Upper lobe of left lung (tissue), 6 donors: Measurements from ENCODE around the gene TOP1. TPM values are rescaled to one million over a fixed set of nuclear protein-coding genes. Genes with fewer than 3 reads are reported as not detected.

Experiments
- ATAC-seq, 2 donors: fragments of 200-7000 bp; cut with Tn5 transposase; one replicate each; pipeline ENCODE4 v1.9.1; 2022; ENCODE audit warnings: mild to moderate bottlenecking in 2 of 2, moderate library complexity in 2 of 2; ENCODE audit not compliant: low FRiP score in 2 of 2
- DNase-seq, 2 donors: peaks; one replicate each; pipeline ENCODE4 v3.0.0-alpha.2; 2019 to 2020
- H3K27ac ChIP-seq, 4 donors: fragments of 200-600 bp; sonication (generic); one replicate each; pipeline ENCODE4 v1.5.1; 2016 to 2019
- H3K27me3 ChIP-seq, 4 donors: fragments of 200-600 bp; sonication (generic); one replicate each; pipeline ENCODE4 v1.5.1; 2017 to 2019
- H3K36me3 ChIP-seq, 4 donors: fragments of 200-600 bp; sonication (generic); one replicate each; pipeline ENCODE4 v1.5.1; 2016 to 2019
- H3K4me1 ChIP-seq, 4 donors: fragments of 200-600 bp; sonication (generic); one replicate each; pipeline ENCODE4 v1.5.1; 2018 to 2019
- H3K4me3 ChIP-seq, 4 donors: fragments of 200-600 bp; sonication (generic); one replicate each; pipeline ENCODE4 v1.5.1; 2017 to 2019; ENCODE audit warnings: mild to moderate bottlenecking in 2 of 4, moderate library complexity in 1 of 4
- H3K9me3 ChIP-seq, 4 donors: fragments of 200-600 bp; sonication (generic); one replicate each; pipeline ENCODE4 v1.5.1; 2018 to 2019
- EP300 ChIP-seq, 4 donors: sonication (generic); formaldehyde crosslinking; IDR thresholded peaks; one replicate each; pipeline ENCODE4 v1.5.1; 2017; ENCODE audit warnings: antibody characterized with exemption in 4 of 4, control low read depth in 2 of 4
- POLR2A ChIP-seq, 4 donors: fragments of 450-650 bp; IDR thresholded peaks; one replicate each; pipeline ENCODE4 v1.5.1; 2016 to 2017; ENCODE audit warnings: antibody characterized with exemption in 4 of 4, mild to moderate bottlenecking in 2 of 4
- POLR2AphosphoS5 ChIP-seq, 2 donors: sonication (generic); formaldehyde crosslinking; IDR thresholded peaks; one replicate each; pipeline ENCODE4 v1.5.1; 2017; ENCODE audit warnings: antibody characterized with exemption in 2 of 2
- WGBS, 2 donors: methylation state at CpG; one replicate each; pipeline ENCODE4 v1.1.5; 2017 to 2018; 5-methylcytosine and 5-hydroxymethylcytosine counted together
- total RNA-seq, 6 donors: library from RNA; depleted of rRNA in 4 of 6; stranded (reverse); fragments of >200 nt in 4 of 6; gene quantifications; one replicate each; pipeline versions ENCODE4 v1.1.0 to v1.2.1, GENCODE V29; 2016 to 2021
- TF ChIP-seq, protein P1 (sequence below), 6 experiments: fragments of 450-650 bp in 4 of 6; fragments of 200-600 bp in 2 of 6; sonication (generic) in 2 of 6; IDR thresholded peaks; one replicate each; pipeline ENCODE4 v1.5.1; 2016 to 2019; ENCODE audit warnings: antibody characterized with exemption in 6 of 6
- donor health status: DM: no; HTN: no; CAD: no; lungs with moderate emphysema.
- donor health status: DM: no; HTN: yes; CAD: no; lungs with severe emphysema.

TOP1 gene
- total RNA-seq, 6 donors from 2014 or later: 39.8 to 94.2 (median 49.0) TPM

- peak in 1 of 2 donors; percentile 29 for TF ChIP-seq POLR2AphosphoS5 (IDR thresholded peaks at IDR 0.05)
- TF ChIP-seq, protein P1, sequence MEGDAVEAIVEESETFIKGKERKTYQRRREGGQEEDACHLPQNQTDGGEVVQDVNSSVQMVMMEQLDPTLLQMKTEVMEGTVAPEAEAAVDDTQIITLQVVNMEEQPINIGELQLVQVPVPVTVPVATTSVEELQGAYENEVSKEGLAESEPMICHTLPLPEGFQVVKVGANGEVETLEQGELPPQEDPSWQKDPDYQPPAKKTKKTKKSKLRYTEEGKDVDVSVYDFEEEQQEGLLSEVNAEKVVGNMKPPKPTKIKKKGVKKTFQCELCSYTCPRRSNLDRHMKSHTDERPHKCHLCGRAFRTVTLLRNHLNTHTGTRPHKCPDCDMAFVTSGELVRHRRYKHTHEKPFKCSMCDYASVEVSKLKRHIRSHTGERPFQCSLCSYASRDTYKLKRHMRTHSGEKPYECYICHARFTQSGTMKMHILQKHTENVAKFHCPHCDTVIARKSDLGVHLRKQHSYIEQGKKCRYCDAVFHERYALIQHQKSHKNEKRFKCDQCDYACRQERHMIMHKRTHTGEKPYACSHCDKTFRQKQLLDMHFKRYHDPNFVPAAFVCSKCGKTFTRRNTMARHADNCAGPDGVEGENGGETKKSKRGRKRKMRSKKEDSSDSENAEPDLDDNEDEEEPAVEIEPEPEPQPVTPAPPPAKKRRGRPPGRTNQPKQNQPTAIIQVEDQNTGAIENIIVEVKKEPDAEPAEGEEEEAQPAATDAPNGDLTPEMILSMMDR (IDR thresholded peaks at IDR 0.05): no peak
- Histone ChIP-seq H3K4me3 (no peak overlapping the region), H3K9me3 (no peaks in the 10 kb centered on the region), H3K27ac (peak overlapping the region; percentile 32 to 98 (median 64)), H3K36me3 (peaks cover 0 to 2% (median 0%) of the 10 kb centered on the region in 4 donors), H3K4me1 (peaks cover 84 to 95% (median 87%) of the 10 kb centered on the region in 4 donors), H3K27me3 (no peaks in the 10 kb centered on the region)
- 50 to 53% methylated on average over 8 of the region's 8 CpGs for WGBS, 2 donors
- DNase-seq (no peak), ATAC-seq (no peak)
Observed at GRCh38 chr20:41154436-41155176, 126.0 kb downstream of the TOP1 start.

DNA sequence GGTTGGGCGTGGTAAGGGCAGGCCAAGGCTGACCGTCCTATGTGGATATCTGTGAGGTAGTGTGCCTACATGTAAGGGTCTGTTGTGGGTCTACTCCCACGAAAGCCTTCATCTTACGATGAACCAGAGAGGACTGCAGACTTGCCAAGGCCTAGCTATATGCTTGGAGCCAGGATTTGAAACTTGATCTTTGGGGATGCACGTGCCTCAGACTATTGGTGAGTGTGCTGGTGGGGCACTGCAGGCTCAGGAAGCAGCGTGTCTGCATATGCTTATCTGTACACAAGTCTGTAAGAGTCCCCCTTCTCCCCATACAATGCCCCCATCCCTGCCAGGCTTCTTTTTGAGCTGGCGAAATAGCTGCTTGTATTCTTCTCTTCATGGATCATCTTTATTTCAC, 126.6 kb downstream of the TOP1 start:
- TF ChIP-seq POLR2A (IDR thresholded peaks at IDR 0.05) (no peak), EP300 (IDR thresholded peaks at IDR 0.05) (no peak), POLR2AphosphoS5 (IDR thresholded peaks at IDR 0.05) (no peak)
- TF ChIP-seq, protein P1 (IDR thresholded peaks at IDR 0.05): no peak
- no peaks in the 10 kb centered on the region for H3K27me3 ChIP-seq
- H3K4me3 ChIP-seq: no peak overlapping the region
- no peak for DNase-seq
- H3K4me1 ChIP-seq: peaks cover 78 to 90% (median 83%) of the 10 kb centered on the region in 4 donors
- H3K27ac ChIP-seq: peak overlapping the region; percentile 32 to 98 (median 64)
- 73 to 91% methylated on average over 7 of the region's 7 CpGs for WGBS, 2 donors
- peaks cover 0 to 9% (median 5%) of the 10 kb centered on the region in 4 donors for H3K36me3 ChIP-seq
- no peaks in the 10 kb centered on the region for H3K9me3 ChIP-seq
- ATAC-seq: no peak

- no peak for DNase-seq
- WGBS, 2 donors: 68% methylated on average over 5 to 6 of the region's 6 CpGs
- TF ChIP-seq, protein P1 (IDR thresholded peaks at IDR 0.05): no peak
- no peak for TF ChIP-seq POLR2AphosphoS5 (IDR thresholded peaks at IDR 0.05)
- TF ChIP-seq EP300 (IDR thresholded peaks at IDR 0.05): no peak
- no peak for TF ChIP-seq POLR2A (IDR thresholded peaks at IDR 0.05)
- H3K4me3 ChIP-seq: no peak overlapping the region
- peaks cover 5 to 30% (median 19%) of the 10 kb centered on the region in 4 donors for H3K36me3 ChIP-seq
- H3K4me1 ChIP-seq: peaks cover 50 to 68% (median 60%) of the 10 kb centered on the region in 4 donors
- ATAC-seq: no peak
- no peaks in the 10 kb centered on the region for H3K27me3 ChIP-seq
- H3K9me3 ChIP-seq: no peaks in the 10 kb centered on the region
- peak overlapping the region; percentile 4 to 65 (median 60) for H3K27ac ChIP-seq
Observed at GRCh38 chr20:41158082-41158625, 129.5 kb downstream of the TOP1 start.

DNA sequence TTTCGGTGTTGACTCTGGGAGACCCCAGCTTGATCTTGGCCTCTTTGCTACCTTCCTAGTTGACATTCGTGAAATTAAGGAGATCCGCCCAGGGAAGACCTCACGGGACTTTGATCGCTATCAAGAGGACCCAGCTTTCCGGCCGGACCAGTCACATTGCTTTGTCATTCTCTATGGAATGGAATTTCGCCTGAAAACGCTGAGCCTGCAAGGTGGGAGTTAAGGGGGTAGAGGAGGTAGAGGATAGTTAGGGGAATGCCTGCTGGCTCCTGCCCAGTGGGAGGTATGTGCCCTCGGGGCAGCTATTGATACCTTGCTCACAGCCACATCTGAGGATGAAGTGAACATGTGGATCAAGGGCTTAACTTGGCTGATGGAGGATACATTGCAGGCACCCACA, 130.9 kb downstream of the TOP1 start:
- H3K9me3 ChIP-seq: no peaks in the 10 kb centered on the region
- no peak for ATAC-seq
- peaks cover 14 to 44% (median 33%) of the 10 kb centered on the region in 4 donors for H3K36me3 ChIP-seq
- 71 to 84% methylated on average over 10 of the region's 10 CpGs for WGBS, 2 donors
- no peak for DNase-seq
- no peak for TF ChIP-seq POLR2A (IDR thresholded peaks at IDR 0.05)
- TF ChIP-seq, protein P1 (IDR thresholded peaks at IDR 0.05): no peak
- TF ChIP-seq POLR2AphosphoS5 (IDR thresholded peaks at IDR 0.05): no peak
- H3K27me3 ChIP-seq: no peaks in the 10 kb centered on the region
- H3K4me1 ChIP-seq: peaks cover 38 to 55% (median 46%) of the 10 kb centered on the region in 4 donors
- H3K27ac ChIP-seq: peak overlapping the region in 3 of 4 donors; percentile 30 to 64 (median 42)
- no peak overlapping the region for H3K4me3 ChIP-seq
